HL-60 (cell line): ENCODE data around the gene MAP7D1.

Experiments used
- DNase-seq, 2 experiments: peaks; one replicate each; pipeline ENCODE4 v3.0.0-alpha.2; 2010 to 2020; ENCODE audit warnings: low read depth in 1 of 2, low spot score in 1 of 2
- H3K27ac ChIP-seq: fragments of 250-450 bp; sonication (Bioruptor Pico); replicated peaks from 2 replicates; pipeline ENCODE4 v1.5.1; 2020; ENCODE audit warnings: mild to moderate bottlenecking, moderate library complexity
- H3K27me3 ChIP-seq: fragments of 250-450 bp; sonication (Bioruptor Pico); 2 replicates; pipeline ENCODE4 v1.5.1; 2021; ENCODE audit warnings: mild to moderate bottlenecking, moderate library complexity; ENCODE audit not compliant: insufficient read depth, poor library complexity, severe bottlenecking
- H3K4me3 ChIP-seq: replicated peaks from 2 replicates; pipeline ENCODE4 v1.5.1; 2011; ENCODE audit warnings: mild to moderate bottlenecking, control low read depth, low read length; ENCODE audit not compliant: insufficient read depth
- GABPA ChIP-seq: IDR thresholded peaks from 2 replicates; pipeline ENCODE4 v1.6.1; 2012; ENCODE audit warnings: low read depth
- POLR2AphosphoS5 ChIP-seq: IDR thresholded peaks from 2 replicates; pipeline ENCODE4 v1.6.1; 2012; ENCODE audit warnings: low read depth
- SPI1 ChIP-seq: IDR thresholded peaks from 2 replicates; pipeline ENCODE4 v1.6.1; 2012; ENCODE audit warnings: low read depth, mild to moderate bottlenecking, borderline replicate concordance
- TF ChIP-seq, protein P1 (sequence below): IDR thresholded peaks from 2 replicates; pipeline ENCODE4 v1.6.1; 2012; ENCODE audit warnings: low read depth; ENCODE audit not compliant: insufficient replicate concordance
- TF ChIP-seq, protein P2 (sequence below): IDR thresholded peaks from one replicate; pipeline ENCODE4 v1.5.1; 2011; ENCODE audit warnings: low read length, control low read depth, inconsistent platforms; ENCODE audit not compliant: insufficient read depth

Gene MAP7D1

DNA sequence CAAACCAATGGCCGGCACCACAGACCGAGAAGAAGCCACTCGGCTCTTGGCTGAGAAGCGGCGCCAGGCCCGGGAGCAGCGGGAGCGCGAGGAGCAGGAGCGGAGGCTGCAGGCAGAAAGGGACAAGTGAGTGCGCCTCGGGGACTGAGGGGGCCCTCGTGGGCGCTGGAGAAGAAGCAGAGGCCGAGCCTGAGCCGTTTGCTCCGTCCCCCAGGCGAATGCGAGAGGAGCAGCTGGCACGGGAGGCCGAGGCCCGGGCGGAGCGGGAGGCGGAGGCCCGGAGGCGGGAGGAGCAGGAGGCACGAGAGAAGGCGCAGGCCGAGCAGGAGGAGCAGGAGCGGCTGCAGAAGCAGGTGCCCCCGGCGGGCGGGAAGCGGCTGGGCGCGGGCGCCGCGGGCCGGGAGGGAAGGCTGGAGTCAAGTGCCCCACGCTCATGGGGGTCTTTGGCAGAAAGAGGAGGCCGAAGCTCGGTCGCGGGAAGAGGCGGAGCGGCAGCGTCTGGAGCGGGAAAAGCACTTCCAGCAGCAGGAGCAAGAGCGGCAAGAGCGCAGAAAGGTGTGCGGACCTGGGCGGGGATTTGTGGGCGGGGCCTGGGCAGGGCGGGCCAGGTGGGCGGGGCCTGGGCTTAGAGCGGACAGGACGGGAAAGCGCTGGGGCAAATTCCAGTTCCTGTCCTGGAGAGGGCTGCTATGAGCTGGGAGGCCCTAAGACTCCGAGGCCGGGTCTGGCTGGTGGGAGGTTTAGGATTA is 22.7 kb downstream of the MAP7D1 start:
- TF ChIP-seq, protein P1, sequence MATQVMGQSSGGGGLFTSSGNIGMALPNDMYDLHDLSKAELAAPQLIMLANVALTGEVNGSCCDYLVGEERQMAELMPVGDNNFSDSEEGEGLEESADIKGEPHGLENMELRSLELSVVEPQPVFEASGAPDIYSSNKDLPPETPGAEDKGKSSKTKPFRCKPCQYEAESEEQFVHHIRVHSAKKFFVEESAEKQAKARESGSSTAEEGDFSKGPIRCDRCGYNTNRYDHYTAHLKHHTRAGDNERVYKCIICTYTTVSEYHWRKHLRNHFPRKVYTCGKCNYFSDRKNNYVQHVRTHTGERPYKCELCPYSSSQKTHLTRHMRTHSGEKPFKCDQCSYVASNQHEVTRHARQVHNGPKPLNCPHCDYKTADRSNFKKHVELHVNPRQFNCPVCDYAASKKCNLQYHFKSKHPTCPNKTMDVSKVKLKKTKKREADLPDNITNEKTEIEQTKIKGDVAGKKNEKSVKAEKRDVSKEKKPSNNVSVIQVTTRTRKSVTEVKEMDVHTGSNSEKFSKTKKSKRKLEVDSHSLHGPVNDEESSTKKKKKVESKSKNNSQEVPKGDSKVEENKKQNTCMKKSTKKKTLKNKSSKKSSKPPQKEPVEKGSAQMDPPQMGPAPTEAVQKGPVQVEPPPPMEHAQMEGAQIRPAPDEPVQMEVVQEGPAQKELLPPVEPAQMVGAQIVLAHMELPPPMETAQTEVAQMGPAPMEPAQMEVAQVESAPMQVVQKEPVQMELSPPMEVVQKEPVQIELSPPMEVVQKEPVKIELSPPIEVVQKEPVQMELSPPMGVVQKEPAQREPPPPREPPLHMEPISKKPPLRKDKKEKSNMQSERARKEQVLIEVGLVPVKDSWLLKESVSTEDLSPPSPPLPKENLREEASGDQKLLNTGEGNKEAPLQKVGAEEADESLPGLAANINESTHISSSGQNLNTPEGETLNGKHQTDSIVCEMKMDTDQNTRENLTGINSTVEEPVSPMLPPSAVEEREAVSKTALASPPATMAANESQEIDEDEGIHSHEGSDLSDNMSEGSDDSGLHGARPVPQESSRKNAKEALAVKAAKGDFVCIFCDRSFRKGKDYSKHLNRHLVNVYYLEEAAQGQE = no peak
- no peak for TF ChIP-seq SPI1
- no peak for TF ChIP-seq POLR2AphosphoS5
- TF ChIP-seq GABPA = no peak
- TF ChIP-seq, protein P2, sequence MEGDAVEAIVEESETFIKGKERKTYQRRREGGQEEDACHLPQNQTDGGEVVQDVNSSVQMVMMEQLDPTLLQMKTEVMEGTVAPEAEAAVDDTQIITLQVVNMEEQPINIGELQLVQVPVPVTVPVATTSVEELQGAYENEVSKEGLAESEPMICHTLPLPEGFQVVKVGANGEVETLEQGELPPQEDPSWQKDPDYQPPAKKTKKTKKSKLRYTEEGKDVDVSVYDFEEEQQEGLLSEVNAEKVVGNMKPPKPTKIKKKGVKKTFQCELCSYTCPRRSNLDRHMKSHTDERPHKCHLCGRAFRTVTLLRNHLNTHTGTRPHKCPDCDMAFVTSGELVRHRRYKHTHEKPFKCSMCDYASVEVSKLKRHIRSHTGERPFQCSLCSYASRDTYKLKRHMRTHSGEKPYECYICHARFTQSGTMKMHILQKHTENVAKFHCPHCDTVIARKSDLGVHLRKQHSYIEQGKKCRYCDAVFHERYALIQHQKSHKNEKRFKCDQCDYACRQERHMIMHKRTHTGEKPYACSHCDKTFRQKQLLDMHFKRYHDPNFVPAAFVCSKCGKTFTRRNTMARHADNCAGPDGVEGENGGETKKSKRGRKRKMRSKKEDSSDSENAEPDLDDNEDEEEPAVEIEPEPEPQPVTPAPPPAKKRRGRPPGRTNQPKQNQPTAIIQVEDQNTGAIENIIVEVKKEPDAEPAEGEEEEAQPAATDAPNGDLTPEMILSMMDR = no peak
- no peak overlapping the region for H3K27ac ChIP-seq
- no peaks in the 10 kb centered on the region for H3K27me3 ChIP-seq
- H3K4me3 ChIP-seq = no peak overlapping the region
- DNase-seq = no peak

DNA sequence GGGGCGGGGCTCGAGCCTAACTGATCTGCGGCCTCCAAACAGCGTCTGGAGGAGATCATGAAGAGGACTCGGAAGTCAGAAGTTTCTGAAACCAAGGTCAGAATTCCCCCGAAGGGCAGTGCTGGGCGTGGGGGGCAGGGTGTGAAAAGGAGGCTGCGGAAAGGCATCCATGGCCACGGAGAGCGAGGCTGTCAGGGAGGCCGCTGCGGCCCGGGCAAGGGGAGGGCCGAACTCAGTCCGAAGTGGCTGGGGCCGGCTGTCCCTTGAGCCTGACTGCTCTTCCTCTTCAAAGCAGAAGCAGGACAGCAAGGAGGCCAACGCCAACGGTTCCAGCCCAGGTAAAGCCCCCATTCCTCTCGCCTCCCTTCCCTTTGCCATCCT is 23.2 kb downstream of the MAP7D1 start:
- no peak for DNase-seq
- H3K27ac ChIP-seq = no peak overlapping the region
- no peak overlapping the region for H3K4me3 ChIP-seq
- no peaks in the 10 kb centered on the region for H3K27me3 ChIP-seq
- TF ChIP-seq, protein P1 = no peak
- TF ChIP-seq, protein P2 = no peak
- no peak for TF ChIP-seq GABPA
- TF ChIP-seq POLR2AphosphoS5 = no peak
- no peak for TF ChIP-seq SPI1

DNA sequence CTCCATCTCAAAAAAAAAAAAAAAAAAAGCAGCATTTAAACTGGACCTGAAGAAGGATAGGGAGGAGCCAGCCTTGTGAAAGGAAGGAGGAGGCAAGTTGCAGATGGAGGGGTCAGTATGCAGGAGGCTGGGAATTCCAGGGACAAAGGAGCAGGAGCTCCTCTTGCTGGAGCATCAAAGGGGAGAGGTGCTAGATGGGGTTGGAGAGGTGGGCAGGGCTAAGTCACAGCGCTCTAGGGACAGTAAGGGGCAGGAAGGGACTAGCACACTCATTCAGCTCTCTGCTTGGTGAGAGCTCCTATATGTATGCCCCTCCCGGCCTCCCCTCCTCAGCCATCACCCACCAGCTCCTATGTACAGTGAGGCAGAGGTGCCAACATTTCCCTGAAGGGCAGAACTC is 26.8 kb downstream of the MAP7D1 start:
- no peak overlapping the region for H3K4me3 ChIP-seq
- no peak for DNase-seq
- H3K27ac ChIP-seq = no peak overlapping the region
- H3K27me3 ChIP-seq = no peaks in the 10 kb centered on the region
- TF ChIP-seq, protein P2 = no peak

DNA sequence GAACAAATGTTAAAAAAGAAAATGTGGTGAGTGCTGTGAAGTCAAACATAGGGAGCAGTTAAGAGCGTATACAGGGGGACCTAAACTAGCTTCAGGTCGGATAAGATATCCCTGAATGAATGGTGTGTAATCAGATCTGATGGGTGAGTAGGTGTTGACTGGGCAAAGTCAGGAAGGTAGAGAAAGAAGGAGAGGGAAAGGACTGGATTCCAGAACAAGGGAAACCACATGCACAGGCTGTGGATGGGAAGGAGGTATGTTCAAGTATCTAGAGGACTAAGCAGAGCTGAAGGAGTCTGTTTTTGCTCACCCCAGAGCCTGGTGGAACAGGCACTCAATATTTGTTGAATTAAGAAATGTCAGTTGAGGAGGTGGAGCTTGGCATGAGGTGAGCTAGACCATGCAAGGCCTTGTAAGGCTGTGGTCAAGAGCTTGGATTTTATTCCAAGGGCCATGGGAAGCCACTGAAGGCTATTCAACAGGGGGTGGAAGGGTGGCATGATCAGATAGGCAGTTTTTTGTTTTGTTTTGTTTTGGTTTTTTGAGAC is 27.4 kb downstream of the MAP7D1 start:
- no peak for DNase-seq
- H3K4me3 ChIP-seq = no peak overlapping the region
- TF ChIP-seq POLR2AphosphoS5 (no peak), SPI1 (no peak), GABPA (no peak)
- TF ChIP-seq, protein P2 = no peak
- TF ChIP-seq, protein P1 = no peak
- no peaks in the 10 kb centered on the region for H3K27me3 ChIP-seq
- no peak overlapping the region for H3K27ac ChIP-seq
